Measurements from ENCODE around the gene CPSF4.

DNA sequence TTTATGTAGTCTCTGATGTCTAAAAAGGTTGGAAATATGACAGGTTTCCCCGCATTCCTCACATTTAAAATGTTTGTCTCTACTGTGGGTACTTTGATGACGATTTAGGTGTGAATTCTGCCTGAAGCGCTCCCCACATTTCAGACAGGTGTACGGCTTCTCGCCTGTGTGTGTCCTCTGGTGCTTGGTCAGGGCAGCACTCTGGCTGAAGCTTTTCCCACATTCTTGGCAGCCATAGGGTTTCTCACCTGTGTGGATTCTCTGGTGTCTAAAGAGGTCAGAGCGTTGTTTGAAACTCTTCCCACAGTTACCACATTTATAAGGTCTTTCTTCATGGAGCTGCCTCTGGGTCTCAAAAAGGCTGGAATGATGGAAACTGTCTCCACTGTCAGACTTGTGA is 55.1 kb downstream of the CPSF4 start:
- no peak for TF ChIP-seq EZH2 (IDR thresholded peaks at IDR 0.05; ENCODE audit: borderline replicate concordance, insufficient read depth, low read depth, low read length, poor library complexity, severe bottlenecking)
- TF ChIP-seq, protein P1, sequence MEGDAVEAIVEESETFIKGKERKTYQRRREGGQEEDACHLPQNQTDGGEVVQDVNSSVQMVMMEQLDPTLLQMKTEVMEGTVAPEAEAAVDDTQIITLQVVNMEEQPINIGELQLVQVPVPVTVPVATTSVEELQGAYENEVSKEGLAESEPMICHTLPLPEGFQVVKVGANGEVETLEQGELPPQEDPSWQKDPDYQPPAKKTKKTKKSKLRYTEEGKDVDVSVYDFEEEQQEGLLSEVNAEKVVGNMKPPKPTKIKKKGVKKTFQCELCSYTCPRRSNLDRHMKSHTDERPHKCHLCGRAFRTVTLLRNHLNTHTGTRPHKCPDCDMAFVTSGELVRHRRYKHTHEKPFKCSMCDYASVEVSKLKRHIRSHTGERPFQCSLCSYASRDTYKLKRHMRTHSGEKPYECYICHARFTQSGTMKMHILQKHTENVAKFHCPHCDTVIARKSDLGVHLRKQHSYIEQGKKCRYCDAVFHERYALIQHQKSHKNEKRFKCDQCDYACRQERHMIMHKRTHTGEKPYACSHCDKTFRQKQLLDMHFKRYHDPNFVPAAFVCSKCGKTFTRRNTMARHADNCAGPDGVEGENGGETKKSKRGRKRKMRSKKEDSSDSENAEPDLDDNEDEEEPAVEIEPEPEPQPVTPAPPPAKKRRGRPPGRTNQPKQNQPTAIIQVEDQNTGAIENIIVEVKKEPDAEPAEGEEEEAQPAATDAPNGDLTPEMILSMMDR (IDR thresholded peaks at IDR 0.05), result no peak
